Heart left ventricle (tissue), 16 donors: ENCODE results near the gene ZNF275. TPM values are rescaled to one million over a fixed set of nuclear protein-coding genes. Genes with fewer than 3 reads are reported as not detected.
"Not testable (repeated sequence)": the region's sequence is repeated elsewhere in the genome, so short reads cannot be mapped to it uniquely, and the experiment has no call there.

ENCODE experiments used
- ATAC-seq, 4 donors: fragments of 200-7000 bp; cut with Tn5 transposase; one replicate each; pipeline ENCODE4 v1.9.1; 2020 to 2022; ENCODE audit warnings: moderate library complexity in 4 of 4, mild to moderate bottlenecking in 3 of 4, moderate number of reproducible peaks in 1 of 4
- DNase-seq, 5 donors: peaks; one replicate each; pipeline ENCODE4 v3.0.0-alpha.2; 2020
- H3K27ac ChIP-seq, 12 donors: fragments of 200-600 bp; sonication (generic) in 4 of 12; one replicate each; pipeline versions ENCODE4 v1.5.0 to v1.8.0; 2016 to 2022; ENCODE audit warnings: mild to moderate bottlenecking in 2 of 12
- H3K27me3 ChIP-seq, 9 donors: fragments of 200-600 bp; sonication (generic) in 2 of 9; one replicate each; pipeline versions ENCODE4 v1.5.1 to v1.8.0; 2016 to 2022; ENCODE audit warnings: mild to moderate bottlenecking in 3 of 9
- H3K36me3 ChIP-seq, 9 donors: fragments of 200-600 bp; sonication (generic) in 2 of 9; one replicate each; pipeline versions ENCODE4 v1.5.0 to v1.8.0; 2018 to 2022; ENCODE audit warnings: mild to moderate bottlenecking in 2 of 9
- H3K4me1 ChIP-seq, 12 donors: fragments of 200-600 bp; sonication (generic) in 4 of 12; one replicate each; pipeline versions ENCODE4 v1.5.0 to v1.8.0; 2016 to 2022; ENCODE audit warnings: mild to moderate bottlenecking in 3 of 12
- H3K4me3 ChIP-seq, 12 donors: fragments of 200-600 bp; sonication (generic) in 4 of 12; one replicate each; pipeline versions ENCODE4 v1.5.0 to v1.8.0; 2017 to 2022; ENCODE audit warnings: mild to moderate bottlenecking in 9 of 12, moderate library complexity in 4 of 12
- H3K9me3 ChIP-seq, 12 donors: fragments of 200-600 bp; sonication (generic) in 4 of 12; one replicate each; pipeline versions ENCODE4 v1.5.0 to v1.8.0; 2016 to 2022; ENCODE audit warnings: mild to moderate bottlenecking in 1 of 12
- POLR2A ChIP-seq, 2 donors: fragments of 450-650 bp; IDR thresholded peaks; one replicate each; pipeline ENCODE4 v1.6.1; 2017; ENCODE audit warnings: antibody characterized with exemption in 2 of 2, mild to moderate bottlenecking in 2 of 2, moderate library complexity in 2 of 2
- WGBS, 4 donors: extraction: QIAGEN DNeasy Blood & Tissue Kit in 2 of 4; methylation state at CpG; one replicate each; pipeline versions ENCODE4 v1.1.5 to v1.1.7; 2013 to 2018; 5-methylcytosine and 5-hydroxymethylcytosine counted together
- intact Hi-C, 10 donors: fragments of 100-400 bp; cut with DNase I; formaldehyde crosslinking; loops; one replicate each; pipeline versions ENCODE4 v1.11.1 to v1.14.2; 2022
- long read RNA-seq, 3 donors: library from polyadenylated mRNA; unstranded; transcript quantifications; one replicate each; pipeline ENCODE4 v2.0.0, GENCODE V29; 2020 to 2021
- polyA plus RNA-seq, 2 donors: library from polyadenylated mRNA; stranded (reverse); fragments of 200-250 nt; gene quantifications; one replicate each; pipeline ENCODE4 v1.2.3, GENCODE V29; 2013
- total RNA-seq, 9 donors: library from RNA; depleted of rRNA in 2 of 9; stranded (reverse); fragments of >200 nt in 2 of 9; fragmentation: NEBNext Ultra II Directional in 3 of 9; extraction: Animal tissue kit (Norgen Biotek cat#: 25700) in 3 of 9; gene quantifications; one replicate each; pipeline versions ENCODE4 v1.1.0 to v1.2.4, GENCODE V29; 2016 to 2023
- TF ChIP-seq, protein P1 (sequence below), 12 donors: fragments of 200-600 bp; sonication (generic) in 4 of 12; IDR thresholded peaks; one replicate each; pipeline versions ENCODE4 v1.5.0 to v1.8.0; 2018 to 2022; ENCODE audit warnings: antibody characterized with exemption in 12 of 12, mild to moderate bottlenecking in 5 of 12
- donor health status: ischemic (EF 13 %, LVEDD 7.1; RV severe dilation, severe dysfunction).
- donor health status: healthy with polysubstance abuse.
- donor health status: DM: no; HTN: yes; CAD: no.
- donor health status: DM: no; HTN: no; CAD: no.
- donor health status: ischemic (EF 25% LVEDD 6.9; RV normal size, moderate dysfunction).
- donor health status: ischemic (EF 25% LVEDD 5.7; RV mildly dilated, moderate dysfunction).
- donor health status: healthy.
- donor health status: DM: yes; HTN: yes; CAD: no.
- donor health status: ischemic (EF 35%, LVEDD 5.7; RV mildly dilated, moderate dysfunction).
- donor health status: nonischemic (EF 11% LVEDD 7.7; RV severe dilation, severe dysfunction).
- donor health status: DM: yes; HTN: yes; CAD: no.
- donor health status: PGD.
- donor health status: ischemic (EF 29% LVEDD 5.4; RV normal size, mild dysfunction).
- donor health status: nonischemic (EF 23%, LVEDD 6.1; RV moderate dilation, normal function).

ZNF275 gene, protein sequence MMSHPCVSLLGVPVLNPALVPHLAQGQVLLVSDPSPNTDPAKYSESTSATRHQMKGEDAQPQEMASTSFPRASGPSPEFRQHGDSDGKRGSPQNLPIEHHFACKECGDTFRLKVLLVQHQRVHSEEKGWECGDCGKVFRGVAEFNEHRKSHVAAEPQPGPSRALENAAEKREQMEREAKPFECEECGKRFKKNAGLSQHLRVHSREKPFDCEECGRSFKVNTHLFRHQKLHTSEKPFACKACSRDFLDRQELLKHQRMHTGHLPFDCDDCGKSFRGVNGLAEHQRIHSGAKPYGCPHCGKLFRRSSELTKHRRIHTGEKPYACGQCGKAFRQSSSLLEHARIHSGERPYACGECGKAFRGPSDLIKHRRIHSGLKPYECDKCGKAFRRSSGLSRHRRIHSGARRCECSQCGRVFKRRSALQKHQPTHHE
- total RNA-seq, result 1 to 10 TPM; 6.0 to 8.6 (median 7.9) TPM
- polyA plus RNA-seq, result 1 to 10 TPM; 2.1 to 6.3 TPM
- long read RNA-seq, donor 1, full-length matches to known transcripts, result 1 of 8 reads
- long read RNA-seq, donor 1, partial matches to known transcripts, result 2 of 8 reads
- long read RNA-seq, donor 1, other reads (novel, unspliced or antisense), result 5 of 8 reads
- long read RNA-seq, donor 2, full-length matches to known transcripts, result 5 of 9 reads
- long read RNA-seq, donor 2, partial matches to known transcripts, result 0 of 9 reads
- long read RNA-seq, donor 2, other reads (novel, unspliced or antisense), result 4 of 9 reads
- long read RNA-seq, donor 3, full-length matches to known transcripts, result 3 of 9 reads
- long read RNA-seq, donor 3, partial matches to known transcripts, result 6 of 9 reads
- long read RNA-seq, donor 3, other reads (novel, unspliced or antisense), result 0 of 9 reads

DNA sequence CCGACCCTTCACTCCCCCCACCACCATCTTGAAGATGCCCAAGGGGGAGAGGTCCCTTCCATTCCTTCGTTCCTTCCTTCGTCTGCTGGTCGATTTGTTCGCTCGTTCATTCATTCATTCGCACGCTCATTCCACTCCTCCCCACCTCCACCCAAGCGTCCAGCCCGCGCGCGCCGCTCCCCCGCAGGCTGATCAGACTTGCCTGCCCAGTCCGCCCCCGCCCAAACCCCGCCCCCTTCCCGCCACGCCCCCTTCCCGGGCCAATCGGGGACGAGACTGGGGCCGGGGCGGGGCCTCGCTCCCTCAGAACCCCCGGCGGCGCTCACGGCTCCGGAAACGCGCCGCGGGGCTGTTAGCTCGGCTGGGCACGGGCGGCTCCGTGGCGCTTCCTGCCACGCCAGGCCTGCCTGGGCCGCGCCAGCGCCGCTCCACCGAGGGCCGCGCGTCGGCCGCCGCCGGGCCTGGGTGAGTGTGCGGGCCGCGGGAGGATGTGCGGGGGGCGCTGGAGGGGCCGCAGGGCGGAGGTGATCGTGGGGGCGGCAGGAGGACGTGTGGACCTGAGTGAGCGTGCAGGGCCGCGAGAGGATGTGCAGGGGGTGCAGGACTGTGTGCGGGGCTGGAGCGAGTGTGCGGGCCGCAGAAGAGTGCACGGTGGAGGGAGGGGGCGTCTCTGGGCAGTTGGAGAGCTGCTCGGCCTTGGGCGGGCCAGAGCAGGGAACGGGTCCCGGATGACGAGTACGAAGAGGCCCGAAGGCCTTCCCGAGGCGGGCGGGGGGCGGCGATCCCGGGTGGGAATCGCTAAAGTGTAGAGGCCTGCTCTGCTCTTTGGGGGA is at the start of gene ZNF275:
Gene ZNF275, plus strand, starts transcription at position 333 of the 833 bp plus-strand sequence. CDS start 2,527 bp downstream, outside the sequence.
- ATAC-seq (peak; percentile 93 to 100 (median 98)), DNase-seq (peak; percentile 75 to 89 (median 83))
- Histone ChIP-seq H3K27me3 (peaks cover 0 to 15% (median 0%) of the 10 kb centered on the region in 9 donors), H3K4me1 (peaks cover 0 to 11% (median 0%) of the 10 kb centered on the region in 12 donors), H3K4me3 (peak within 1 kb of the TSS; percentile 33 to 87 (median 65)), H3K36me3 (peaks cover 0 to 5% (median 0%) of the 10 kb centered on the region in 9 donors), H3K27ac (peak within 1 kb of the TSS in 6 of 12 donors; percentile 34 to 68 (median 58)), H3K9me3 (no peaks in the 10 kb centered on the region)
- WGBS, 4 donors, result 0 to 48% (median 23%) methylated on average over 67 to 86 of the region's 86 CpGs
- peak in 1 of 2 donors; percentile 61 for TF ChIP-seq POLR2A (IDR thresholded peaks at IDR 0.05)
- TF ChIP-seq, protein P1, sequence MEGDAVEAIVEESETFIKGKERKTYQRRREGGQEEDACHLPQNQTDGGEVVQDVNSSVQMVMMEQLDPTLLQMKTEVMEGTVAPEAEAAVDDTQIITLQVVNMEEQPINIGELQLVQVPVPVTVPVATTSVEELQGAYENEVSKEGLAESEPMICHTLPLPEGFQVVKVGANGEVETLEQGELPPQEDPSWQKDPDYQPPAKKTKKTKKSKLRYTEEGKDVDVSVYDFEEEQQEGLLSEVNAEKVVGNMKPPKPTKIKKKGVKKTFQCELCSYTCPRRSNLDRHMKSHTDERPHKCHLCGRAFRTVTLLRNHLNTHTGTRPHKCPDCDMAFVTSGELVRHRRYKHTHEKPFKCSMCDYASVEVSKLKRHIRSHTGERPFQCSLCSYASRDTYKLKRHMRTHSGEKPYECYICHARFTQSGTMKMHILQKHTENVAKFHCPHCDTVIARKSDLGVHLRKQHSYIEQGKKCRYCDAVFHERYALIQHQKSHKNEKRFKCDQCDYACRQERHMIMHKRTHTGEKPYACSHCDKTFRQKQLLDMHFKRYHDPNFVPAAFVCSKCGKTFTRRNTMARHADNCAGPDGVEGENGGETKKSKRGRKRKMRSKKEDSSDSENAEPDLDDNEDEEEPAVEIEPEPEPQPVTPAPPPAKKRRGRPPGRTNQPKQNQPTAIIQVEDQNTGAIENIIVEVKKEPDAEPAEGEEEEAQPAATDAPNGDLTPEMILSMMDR (IDR thresholded peaks at IDR 0.05), result no peak
- intact Hi-C loops, result no loop called here

GRCh38 chrX:153285678-153286077 is 48.3 kb upstream of the ZNF275 start:
- intact Hi-C loops, result not testable (repeated sequence)

GRCh38 chrX:153288807-153289206 is 45.1 kb upstream of the ZNF275 start:
- WGBS, 4 donors, result no CpG with 5 or more reads among the region's 2 CpGs
- intact Hi-C loops, result not testable (repeated sequence)

More at GRCh38 chrX:153285678-153286077, 48.3 kb upstream of the ZNF275 start:
- H3K4me1 ChIP-seq, ATAC-seq, H3K9me3 ChIP-seq, DNase-seq, H3K27me3 ChIP-seq, H3K27ac ChIP-seq, H3K4me3 ChIP-seq, H3K36me3 ChIP-seq: not testable (repeated sequence)
- no CpG with 5 or more reads among the region's 8 CpGs for WGBS, 4 donors

GRCh38 chrX:153293485-153294071 is 40.4 kb upstream of the ZNF275 start:
- intact Hi-C loops, H3K9me3 ChIP-seq, H3K4me1 ChIP-seq, H3K36me3 ChIP-seq, DNase-seq, H3K27ac ChIP-seq, ATAC-seq, H3K4me3 ChIP-seq, H3K27me3 ChIP-seq: not testable (repeated sequence)
- 68 to 82% (median 72%) methylated on average over 3 to 4 of the region's 8 CpGs for WGBS, 4 donors

More at GRCh38 chrX:153288807-153289206, 45.1 kb upstream of the ZNF275 start:
- H3K9me3 ChIP-seq, H3K4me3 ChIP-seq, H3K27ac ChIP-seq, H3K36me3 ChIP-seq, ATAC-seq, H3K27me3 ChIP-seq, DNase-seq, H3K4me1 ChIP-seq: not testable (repeated sequence)

DNA sequence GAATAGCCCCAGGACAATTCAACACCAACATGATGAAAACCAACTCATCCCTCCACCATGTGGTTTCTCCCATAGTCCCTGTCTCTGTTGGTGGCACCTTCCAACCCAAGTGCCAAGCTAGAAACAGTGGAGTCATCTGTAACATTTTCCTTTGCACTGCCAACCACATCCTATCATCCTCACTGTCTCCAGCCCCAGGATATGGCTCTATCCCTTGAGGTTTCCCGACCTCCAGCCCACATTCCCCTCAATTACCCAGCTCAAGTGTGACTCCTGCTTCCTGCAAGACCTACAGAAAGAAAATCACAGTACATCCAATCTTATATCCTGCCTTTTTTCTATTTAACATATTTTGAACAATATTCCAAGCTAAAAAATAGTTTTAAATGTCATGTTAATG is 36.6 kb upstream of the ZNF275 start:
- no peak overlapping the region for H3K27ac ChIP-seq
- no peak for TF ChIP-seq POLR2A (IDR thresholded peaks at IDR 0.05)
- TF ChIP-seq, protein P1 (IDR thresholded peaks at IDR 0.05), result no peak
- H3K36me3 ChIP-seq, result no peaks in the 10 kb centered on the region
- H3K9me3 ChIP-seq, result no peaks in the 10 kb centered on the region
- peaks cover 0 to 14% (median 0%) of the 10 kb centered on the region in 9 donors for H3K27me3 ChIP-seq
- ATAC-seq (no peak), DNase-seq (no peak)
- H3K4me1 ChIP-seq, result no peaks in the 10 kb centered on the region
- intact Hi-C loops, result no loop called here
- 30 to 80% (median 61%) methylated on average over 1 of the region's 1 CpG for WGBS, 4 donors
- H3K4me3 ChIP-seq, result no peak overlapping the region
